Activated CD4-positive, alpha-beta T cell treated with anti-CD3 and anti-CD28 coated beads for 24 hours (primary cell): ENCODE results near the gene ATP9B.
"Not testable (repeated sequence)": the region's sequence is repeated elsewhere in the genome, so short reads cannot be mapped to it uniquely, and the experiment has no call there.

Source experiments
- DNase-seq, 2 donors: peaks; one replicate each; pipeline ENCODE4 v3.0.0-alpha.2; 2020; ENCODE audit warnings: low read depth in 2 of 2

The ATP9B gene

DNA sequence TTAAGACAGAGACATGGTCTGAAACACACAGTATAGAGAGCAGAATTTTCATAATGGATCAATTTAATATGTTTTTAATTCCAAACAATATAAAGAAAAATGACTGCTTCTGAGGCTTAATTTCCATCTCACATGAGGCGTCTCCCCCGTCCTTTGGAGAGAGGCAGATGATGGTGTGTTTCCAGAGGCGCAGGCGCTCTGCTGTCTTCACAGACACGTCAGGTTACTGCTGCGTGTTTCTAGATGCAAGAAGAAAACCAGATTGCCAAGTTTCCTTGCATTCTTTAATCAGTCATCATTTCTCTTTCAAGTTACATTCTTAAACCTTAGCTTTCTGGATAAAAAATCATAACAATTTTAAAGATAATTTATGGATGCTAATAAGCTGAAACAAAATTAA, 160.2 kb downstream of the ATP9B start:
- DNase-seq, result no peak

DNA sequence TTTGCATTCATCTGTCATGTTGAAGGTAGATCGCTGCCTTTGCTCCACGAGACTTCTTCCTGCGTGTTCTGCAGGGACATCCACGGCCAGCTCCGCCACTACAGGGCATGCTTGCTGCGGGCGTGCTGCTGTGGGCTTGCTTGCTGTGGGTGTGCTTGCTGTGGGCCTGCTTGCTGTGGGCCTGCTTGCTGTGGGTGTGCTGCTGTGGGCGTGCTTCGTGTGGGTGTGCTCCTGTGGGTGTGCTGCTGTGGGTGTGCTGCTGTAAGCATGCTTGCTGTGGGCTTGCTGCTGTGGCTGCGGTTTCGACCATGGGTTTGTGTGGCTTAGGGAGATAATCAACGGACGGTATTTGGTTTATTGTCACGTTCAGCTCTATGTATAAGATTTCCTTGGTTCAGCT, 165.2 kb downstream of the ATP9B start:
- DNase-seq, result no peak

GRCh38 chr18:79239631-79240030, 170.4 kb downstream of the ATP9B start:
- no peak for DNase-seq

DNA sequence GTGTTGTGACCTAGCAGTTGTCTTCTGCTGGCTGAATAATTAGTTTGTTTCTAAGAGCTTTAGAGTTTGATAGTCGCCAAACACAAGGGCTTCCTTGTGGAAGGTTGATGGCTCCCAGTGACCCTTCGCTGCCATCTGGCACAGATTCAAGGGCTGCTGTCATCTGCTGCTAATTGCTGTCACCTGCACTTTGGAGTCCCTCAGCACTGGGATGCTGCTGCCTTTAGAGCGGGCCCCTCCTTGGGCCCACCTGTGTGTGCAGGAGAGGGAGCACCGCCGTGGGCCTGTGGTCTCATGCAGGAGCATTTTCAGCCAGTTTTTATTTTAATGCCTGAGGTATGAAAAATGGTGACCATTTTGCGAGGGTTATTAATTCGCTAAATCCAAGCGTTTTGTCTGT, 172.6 kb downstream of the ATP9B start:
- DNase-seq, result no peak

- DNase-seq, result no peak
These were observed 173.1 kb downstream of the ATP9B start for GRCh38 chr18:79242246-79242645.

DNA sequence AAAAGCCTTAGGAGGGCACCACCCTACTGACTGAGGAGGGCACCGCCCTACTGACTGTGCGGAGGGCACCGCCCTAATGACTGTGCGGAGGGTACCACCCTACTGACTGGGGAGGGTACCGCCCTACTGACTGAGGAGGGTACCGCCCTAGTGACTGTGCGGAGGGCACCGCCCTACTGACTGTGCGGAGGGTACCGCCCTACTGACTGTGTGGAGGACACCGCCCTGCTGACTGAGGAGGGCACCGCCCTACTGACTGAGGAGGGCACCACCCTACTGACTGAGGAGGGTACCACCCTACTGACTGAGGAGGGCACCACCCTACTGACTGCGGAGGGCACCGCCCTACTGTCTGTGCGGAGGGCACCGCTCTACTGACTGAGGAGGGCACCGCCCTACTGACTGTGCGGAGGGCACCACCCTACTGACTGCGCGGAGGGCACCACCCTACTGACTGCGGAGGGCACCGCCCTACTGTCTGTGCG, 176.4 kb downstream of the ATP9B start:
- DNase-seq, result no peak

DNA sequence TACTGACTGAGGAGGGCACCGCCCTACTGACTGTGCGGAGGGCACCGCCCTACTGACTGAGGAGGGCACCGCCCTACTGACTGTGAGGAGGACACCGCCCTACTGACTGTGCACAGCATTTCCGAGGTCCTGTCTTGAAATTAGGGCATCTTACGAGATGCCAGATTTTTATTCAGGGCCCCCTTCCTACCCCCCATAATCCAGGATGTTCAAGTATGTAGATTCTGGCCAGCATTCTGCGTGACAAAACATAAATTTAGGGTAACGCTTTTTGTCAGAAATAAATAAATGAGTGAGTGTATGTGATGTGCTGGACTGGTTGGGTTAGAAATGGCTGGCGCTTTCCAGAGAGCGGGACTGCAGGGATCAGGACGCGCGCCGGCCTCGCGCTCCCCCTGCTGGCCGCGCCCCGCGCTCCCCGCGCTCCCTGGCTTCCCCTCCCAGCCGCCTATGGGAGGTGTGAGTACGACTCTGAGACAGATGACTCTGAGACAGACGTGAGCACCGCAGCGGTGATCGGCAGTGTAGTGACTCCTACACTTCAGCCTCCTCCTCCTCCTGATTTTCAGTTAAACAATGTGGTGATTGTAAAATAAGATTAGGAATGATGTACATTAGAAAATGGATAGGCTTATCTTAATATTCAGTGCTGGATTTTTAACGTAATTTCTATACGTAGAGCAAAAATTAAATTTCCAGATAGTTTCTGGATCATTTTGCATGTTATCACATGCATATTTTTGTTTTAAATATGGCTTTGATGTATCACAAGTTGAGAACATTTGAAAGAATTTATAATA, 177.3 kb downstream of the ATP9B start:
- peak; percentile 54 to 67 for DNase-seq

DNA sequence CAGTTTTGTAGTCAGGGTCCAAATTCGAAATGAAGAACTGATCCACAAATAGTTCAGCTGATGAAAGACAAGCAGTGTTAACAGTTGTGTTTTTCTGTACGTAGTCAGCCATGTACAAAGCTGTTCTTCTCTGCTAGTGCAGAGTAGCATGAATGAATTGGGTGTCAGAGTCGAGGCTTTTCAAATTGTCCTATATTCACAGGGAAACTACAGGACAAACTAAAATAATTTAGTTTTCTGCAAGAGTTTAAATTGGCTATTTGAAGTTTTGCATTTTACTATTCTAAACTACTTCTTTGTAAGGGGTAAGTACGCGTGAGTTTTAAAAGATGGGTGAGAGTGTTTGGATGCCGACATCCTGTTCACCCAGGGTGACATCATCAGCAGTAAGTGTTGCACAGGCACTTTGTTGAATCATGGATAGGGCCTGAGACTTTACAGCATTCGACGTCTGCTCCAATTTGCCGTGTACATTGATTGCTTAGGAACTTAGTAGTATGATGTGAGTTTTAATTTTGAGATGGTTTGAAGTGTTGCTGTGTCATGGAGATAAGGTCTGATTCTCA, 179.4 kb downstream of the ATP9B start:
- DNase-seq, result no peak

GRCh38 chr18:79250301-79250981, 181.2 kb downstream of the ATP9B start:
- DNase-seq, result no peak

DNA sequence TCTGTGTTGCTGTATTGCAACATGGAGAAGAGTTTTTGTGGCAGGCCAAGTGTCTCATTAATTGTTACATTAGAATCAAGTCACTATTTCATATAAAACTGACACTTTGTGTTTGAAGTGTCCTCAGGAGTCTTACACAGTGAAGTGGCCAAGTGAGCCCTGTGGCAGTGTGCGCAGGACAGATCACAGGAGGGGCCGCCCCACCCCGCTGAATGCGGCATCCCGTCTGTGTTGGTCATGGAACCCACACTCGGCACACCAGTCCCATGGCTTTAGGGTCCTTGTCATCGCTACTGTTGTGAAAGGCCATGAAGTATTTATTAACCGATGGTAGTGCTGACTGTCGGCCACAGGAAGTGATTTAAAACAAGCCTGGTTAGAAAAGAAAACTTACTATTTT, 181.8 kb downstream of the ATP9B start:
- no peak for DNase-seq

- no peak for DNase-seq
These were observed 183.9 kb downstream of the ATP9B start for GRCh38 chr18:79252904-79253633.

DNA sequence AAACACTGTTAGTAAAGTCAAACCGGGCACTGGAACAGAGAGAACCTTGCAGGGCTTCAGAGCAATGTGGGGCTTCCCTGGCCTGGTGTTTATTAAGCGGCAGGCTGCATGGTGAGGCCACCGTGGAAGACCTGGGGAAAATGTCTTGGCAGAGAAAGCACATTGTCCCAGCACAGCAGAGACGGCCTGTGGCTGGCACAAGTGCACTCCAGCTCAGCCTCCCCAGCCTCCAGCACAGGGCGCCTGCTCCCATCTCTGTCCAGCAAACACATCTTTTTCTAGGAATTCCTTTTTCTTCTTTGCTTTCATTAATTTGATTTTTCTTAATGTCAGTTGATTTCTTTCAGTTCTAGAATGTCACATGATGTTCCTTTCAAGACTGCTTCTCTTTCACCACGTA, 188.3 kb downstream of the ATP9B start:
- DNase-seq, result no peak

DNA sequence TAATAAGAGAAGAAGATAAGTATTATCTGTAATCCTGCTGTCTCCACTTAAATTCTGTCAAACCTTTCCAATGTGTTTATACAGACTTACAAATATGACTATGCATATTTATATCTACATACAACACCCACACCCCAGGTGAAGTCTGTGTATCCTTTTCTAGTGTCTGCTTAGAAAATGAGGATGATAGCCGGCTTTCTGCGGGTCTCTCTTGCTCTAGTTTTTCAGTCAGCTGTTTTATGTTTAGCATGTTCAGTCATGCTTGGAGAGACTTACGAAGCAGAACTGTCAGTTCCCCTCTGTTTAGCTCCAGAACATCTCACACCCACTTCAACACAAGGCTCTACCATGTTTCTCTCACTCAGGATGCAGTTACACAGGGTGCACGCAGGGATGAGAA, 189.3 kb downstream of the ATP9B start:
- DNase-seq, result no peak

- no peak for DNase-seq
These were observed 190.0 kb downstream of the ATP9B start for GRCh38 chr18:79259218-79259617.

- DNase-seq, result no peak
These were observed 190.8 kb downstream of the ATP9B start for GRCh38 chr18:79260023-79260422.

- no peak for DNase-seq
These were observed 191.3 kb downstream of the ATP9B start for GRCh38 chr18:79260510-79260909.

DNA sequence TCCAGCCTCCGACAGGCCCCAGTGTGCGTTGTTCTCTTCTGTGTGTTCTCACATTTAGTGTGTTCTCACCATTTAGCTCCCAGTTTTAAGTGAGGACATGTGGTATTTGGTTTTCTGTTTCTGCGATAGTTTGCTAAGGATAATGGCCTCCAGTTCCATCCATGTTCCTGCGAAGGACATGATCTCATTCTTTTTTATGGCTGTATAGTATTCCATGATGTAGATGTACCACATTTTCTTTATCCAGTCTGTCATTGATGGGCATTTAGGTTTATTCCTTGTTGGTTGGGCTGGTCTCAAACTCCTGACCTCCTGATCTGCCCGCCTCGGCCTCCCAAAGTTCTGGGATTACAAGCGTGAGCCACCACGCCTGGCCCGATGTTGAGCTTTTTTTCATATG, 195.9 kb downstream of the ATP9B start:
- not testable (repeated sequence) for DNase-seq

GRCh38 chr18:79271812-79272211, 202.6 kb downstream of the ATP9B start:
- DNase-seq, result not testable (repeated sequence)

DNA sequence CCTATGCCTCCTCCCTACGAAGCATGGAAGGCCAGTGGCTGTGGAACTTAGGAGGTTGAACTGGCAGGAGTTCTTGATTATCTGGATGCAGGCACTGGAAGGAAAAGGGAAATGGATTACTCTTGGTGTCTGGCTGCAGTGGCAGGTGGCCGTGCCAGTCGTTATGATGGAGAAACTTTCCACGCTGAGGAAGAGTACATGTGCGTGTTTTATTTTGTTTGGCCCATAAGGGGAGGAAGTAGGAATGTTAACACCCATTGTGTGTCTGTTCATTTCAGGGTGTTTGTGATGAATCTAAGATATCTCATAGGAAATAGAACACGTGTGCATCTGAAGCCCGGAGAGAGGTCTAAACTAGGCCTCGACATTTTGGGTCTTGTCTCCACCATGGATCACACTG, 203.7 kb downstream of the ATP9B start:
- DNase-seq, result no peak

GRCh38 chr18:79274823-79275222, 205.6 kb downstream of the ATP9B start:
- DNase-seq, result no peak

DNA sequence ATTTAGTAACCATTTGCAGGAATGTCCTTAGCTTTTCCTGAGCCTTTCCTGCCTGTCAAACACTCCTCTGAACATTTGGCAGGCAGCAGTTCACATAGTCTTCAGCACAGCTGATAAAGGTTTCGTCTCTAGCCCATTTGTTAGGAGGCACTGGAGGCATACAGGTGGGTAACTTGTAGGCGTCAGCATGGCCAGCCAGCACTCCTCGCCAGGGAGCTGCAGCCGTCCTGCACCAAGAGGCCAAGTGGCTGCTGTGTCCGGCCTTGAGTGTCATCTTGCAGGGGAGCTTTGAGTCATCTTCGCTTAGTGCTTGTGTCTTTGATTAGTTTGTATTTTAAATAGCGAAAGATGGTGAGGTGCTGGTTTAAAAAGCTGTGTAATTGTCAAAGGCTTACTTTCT, 206.3 kb downstream of the ATP9B start:
- no peak for DNase-seq

GRCh38 chr18:79275992-79276391, 206.8 kb downstream of the ATP9B start:
- no peak for DNase-seq
